GM18511 (cell line): ENCODE measurements around the gene CLEC16A.

Experiments used
- ATAC-seq: cut with Tn5 transposase; IDR thresholded peaks from one replicate; pipeline ENCODE4 v1.9.1; 2021; ENCODE audit warnings: mild to moderate bottlenecking, moderate library complexity; ENCODE audit not compliant: unreplicated experiment

Gene CLEC16A

DNA sequence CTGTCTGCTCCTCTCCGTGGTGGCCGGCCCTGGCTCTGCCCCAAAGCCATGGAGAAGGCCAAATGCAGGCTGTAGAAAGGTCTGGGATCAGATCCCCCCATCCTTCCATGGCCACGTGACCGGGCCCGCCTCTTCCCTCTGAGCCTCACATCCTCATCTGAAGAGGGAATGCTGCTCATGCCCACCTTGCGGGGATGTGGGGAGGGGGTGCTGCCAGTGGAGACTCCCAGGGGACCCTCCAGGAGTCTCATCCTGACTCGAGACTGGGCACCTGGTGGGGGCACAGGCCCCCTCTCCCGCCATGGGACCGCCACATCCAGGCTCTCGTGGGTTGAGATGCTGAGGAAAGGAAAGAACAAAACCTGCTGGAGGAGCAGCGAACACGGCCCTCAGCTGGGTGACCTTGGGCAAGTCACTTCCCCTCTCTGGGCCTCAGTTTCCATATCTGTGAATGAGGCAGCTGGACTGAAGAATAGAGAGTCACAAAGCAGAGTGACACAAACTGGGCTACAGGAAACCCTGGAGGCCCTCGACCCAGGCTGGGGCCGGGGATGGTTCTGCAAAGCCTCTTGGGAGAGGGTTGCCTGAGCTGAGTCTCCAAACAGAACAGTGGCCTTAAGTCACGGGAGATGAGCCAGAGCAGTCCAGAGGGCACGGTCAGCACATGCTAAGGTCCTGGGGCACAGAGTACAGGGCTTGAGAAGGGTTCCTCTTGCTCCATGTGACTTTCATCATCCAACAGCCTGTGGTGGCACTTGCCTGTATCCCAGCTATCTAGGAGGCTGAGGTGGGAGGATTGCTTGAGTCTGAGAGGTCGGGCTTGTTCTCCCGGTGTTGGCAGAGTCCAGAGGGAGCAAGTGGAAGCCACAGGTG is 281.5 kb downstream of the CLEC16A start:
- ATAC-seq, result no peak

GRCh38 chr16:11229432-11229831 is 285.1 kb downstream of the CLEC16A start:
- no peak for ATAC-seq

- ATAC-seq, result no peak
Measured at GRCh38 chr16:11229906-11230305, 285.5 kb downstream of the CLEC16A start.

DNA sequence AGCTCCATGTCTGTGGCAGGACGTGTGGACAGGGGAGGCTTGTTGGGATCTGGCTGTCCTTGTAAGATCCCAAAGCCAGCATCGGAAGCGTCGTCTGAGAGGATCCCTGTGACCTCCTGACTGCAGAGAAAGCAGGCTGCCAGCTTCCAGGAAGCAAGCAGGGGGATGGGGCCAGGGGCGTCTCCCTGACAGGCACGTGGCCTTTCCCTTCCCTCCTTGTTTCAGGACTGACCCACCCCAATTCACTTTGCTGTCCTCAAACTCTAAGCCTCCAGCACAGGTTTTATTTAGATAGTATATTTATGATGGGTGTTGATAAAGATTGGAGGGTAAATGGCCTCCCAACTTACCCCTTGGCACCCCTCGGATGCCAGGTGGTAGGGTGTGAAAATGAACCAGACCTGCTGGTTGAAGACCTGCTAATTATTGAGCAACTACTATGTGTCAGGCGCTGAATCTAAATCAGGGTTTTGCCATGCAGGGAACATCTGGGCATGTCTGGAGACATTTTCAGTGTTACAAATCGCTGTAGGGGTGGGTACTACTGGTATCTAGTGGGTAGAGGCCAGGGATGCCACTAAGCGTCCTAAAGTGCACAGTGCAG is 287.1 kb downstream of the CLEC16A start:
- ATAC-seq, result no peak
